Ascending aorta (tissue), 2 donors: ENCODE data around the gene TM9SF3. TPM values are rescaled to one million over a fixed set of nuclear protein-coding genes. Genes with fewer than 3 reads are reported as not detected.

ENCODE experiments used
- DNase-seq, 2 donors: peaks; one replicate each; pipeline ENCODE4 v3.0.0-alpha.2; 2019; ENCODE audit warnings: low spot score in 2 of 2
- H3K27ac ChIP-seq, 2 donors: fragments of 200-600 bp; sonication (generic); one replicate each; pipeline ENCODE4 v1.5.1; 2016 to 2017; ENCODE audit warnings: mild to moderate bottlenecking in 1 of 2
- H3K27me3 ChIP-seq: fragments of 200-600 bp; sonication (generic); one replicate; pipeline ENCODE4 v1.5.1; 2017
- H3K36me3 ChIP-seq, 2 donors: fragments of 200-600 bp; sonication (generic); one replicate each; pipeline ENCODE4 v1.5.1; 2016
- H3K4me1 ChIP-seq, 2 donors: fragments of 200-600 bp; sonication (generic); one replicate each; pipeline ENCODE4 v1.5.1; 2016 to 2017; ENCODE audit warnings: mild to moderate bottlenecking in 1 of 2
- H3K4me3 ChIP-seq, 2 donors: fragments of 200-600 bp; sonication (generic); one replicate each; pipeline ENCODE4 v1.5.1; 2016 to 2017; ENCODE audit warnings: mild to moderate bottlenecking in 1 of 2
- H3K9me3 ChIP-seq, 2 donors: fragments of 200-600 bp; sonication (generic); one replicate each; pipeline ENCODE4 v1.5.1; 2016
- CTCF ChIP-seq, 3 experiments: fragments of 200-600 bp in 2 of 3; fragments of 450-650 bp in 1 of 3; sonication (generic) in 2 of 3; IDR thresholded peaks; one replicate each; pipeline ENCODE4 v1.5.1; 2016 to 2019; ENCODE audit warnings: antibody characterized with exemption in 3 of 3, mild to moderate bottlenecking in 1 of 3, moderate library complexity in 1 of 3
- intact Hi-C: fragments of 100-400 bp; cut with DNase I; formaldehyde crosslinking; loops from one replicate; pipeline ENCODE4 v1.15.1; 2023
- total RNA-seq: library from RNA; depleted of rRNA; stranded (reverse); fragments of >200 nt; gene quantifications from one replicate; pipeline ENCODE4 v1.1.0, GENCODE V29; 2016

The TM9SF3 gene
- total RNA-seq, 1 donor from 2014 or later, result 30.4 TPM

GRCh38 chr10:96497391-96497790, 89.4 kb downstream of the TM9SF3 start:
- Histone ChIP-seq H3K27ac (no peak overlapping the region), H3K4me1 (no peaks in the 10 kb centered on the region), H3K4me3 (no peak overlapping the region), H3K9me3 (no peaks in the 10 kb centered on the region), H3K36me3 (no peaks in the 10 kb centered on the region), H3K27me3 (no peaks in the 10 kb centered on the region)
- intact Hi-C loops, result no loop called here
- TF ChIP-seq CTCF (IDR thresholded peaks at IDR 0.05), result no peak
- no peak for DNase-seq

GRCh38 chr10:96496281-96496925, 90.4 kb downstream of the TM9SF3 start:
- DNase-seq, result peak in 1 of 2 donors; percentile 40
- intact Hi-C loops, result no loop called here
- no peak for TF ChIP-seq CTCF (IDR thresholded peaks at IDR 0.05)
- Histone ChIP-seq H3K36me3 (no peaks in the 10 kb centered on the region), H3K4me3 (no peak overlapping the region), H3K9me3 (no peaks in the 10 kb centered on the region), H3K27ac (no peak overlapping the region), H3K27me3 (no peaks in the 10 kb centered on the region), H3K4me1 (no peaks in the 10 kb centered on the region)

GRCh38 chr10:96495544-96495943, 91.3 kb downstream of the TM9SF3 start:
- no peaks in the 10 kb centered on the region for H3K27me3 ChIP-seq
- no peaks in the 10 kb centered on the region for H3K4me1 ChIP-seq
- no peaks in the 10 kb centered on the region for H3K9me3 ChIP-seq
- no peak for TF ChIP-seq CTCF (IDR thresholded peaks at IDR 0.05)
- H3K36me3 ChIP-seq, result no peaks in the 10 kb centered on the region
- no peak overlapping the region for H3K27ac ChIP-seq
- DNase-seq, result peak in 1 of 2 donors; percentile 7
- intact Hi-C loops, result no loop called here
- no peak overlapping the region for H3K4me3 ChIP-seq

- H3K9me3 ChIP-seq, result no peaks in the 10 kb centered on the region
- peak in 1 of 2 donors; percentile 38 for DNase-seq
- no peak overlapping the region for H3K27ac ChIP-seq
- no peaks in the 10 kb centered on the region for H3K27me3 ChIP-seq
- H3K4me3 ChIP-seq, result no peak overlapping the region
- no peaks in the 10 kb centered on the region for H3K36me3 ChIP-seq
- no peak for TF ChIP-seq CTCF (IDR thresholded peaks at IDR 0.05)
- H3K4me1 ChIP-seq, result no peaks in the 10 kb centered on the region
- intact Hi-C loops, result no loop called here
These were observed 92.1 kb downstream of the TM9SF3 start for GRCh38 chr10:96494694-96495093.

GRCh38 chr10:96493871-96494525, 92.8 kb downstream of the TM9SF3 start:
- H3K36me3 ChIP-seq, result no peaks in the 10 kb centered on the region
- no peaks in the 10 kb centered on the region for H3K4me1 ChIP-seq
- TF ChIP-seq CTCF (IDR thresholded peaks at IDR 0.05), result no peak
- H3K27ac ChIP-seq, result no peak overlapping the region
- no peak overlapping the region for H3K4me3 ChIP-seq
- H3K27me3 ChIP-seq, result no peaks in the 10 kb centered on the region
- DNase-seq, result peak in 1 of 2 donors; percentile 31
- no peaks in the 10 kb centered on the region for H3K9me3 ChIP-seq
- intact Hi-C loops, result no loop called here
